ENCODE data around the gene C13orf42.

The C13orf42 gene

GRCh38 chr13:51067210-51067701, 43.8 kb downstream of the C13orf42 start:
- in situ Hi-C loops (cut with MboI; ENCODE audit: low sequenced_read_pairs): loop anchor here (25.0 kb wide), 2 partner anchors 1080 to 1405 kb away; partner anchors contain the start of gene TRIM13

- in situ Hi-C loops (cut with MboI; ENCODE audit: low sequenced_read_pairs): loop anchor here (25.0 kb wide), 2 partner anchors 1079 to 1404 kb away; partner anchors contain the start of gene TRIM13
These were observed 44.8 kb downstream of the C13orf42 start for GRCh38 chr13:51066091-51066831.

- in situ Hi-C loops (cut with MboI; ENCODE audit: low sequenced_read_pairs): loop anchor here (25.0 kb wide), 2 partner anchors 1078 to 1403 kb away; partner anchors contain the start of gene TRIM13
These were observed 45.5 kb downstream of the C13orf42 start for GRCh38 chr13:51065372-51066090.

GRCh38 chr13:51064753-51065152, 46.3 kb downstream of the C13orf42 start:
- in situ Hi-C loops (cut with MboI; ENCODE audit: low sequenced_read_pairs): loop anchor here (25.0 kb wide), 2 partner anchors 1077 to 1402 kb away; partner anchors contain the start of gene TRIM13

DNA sequence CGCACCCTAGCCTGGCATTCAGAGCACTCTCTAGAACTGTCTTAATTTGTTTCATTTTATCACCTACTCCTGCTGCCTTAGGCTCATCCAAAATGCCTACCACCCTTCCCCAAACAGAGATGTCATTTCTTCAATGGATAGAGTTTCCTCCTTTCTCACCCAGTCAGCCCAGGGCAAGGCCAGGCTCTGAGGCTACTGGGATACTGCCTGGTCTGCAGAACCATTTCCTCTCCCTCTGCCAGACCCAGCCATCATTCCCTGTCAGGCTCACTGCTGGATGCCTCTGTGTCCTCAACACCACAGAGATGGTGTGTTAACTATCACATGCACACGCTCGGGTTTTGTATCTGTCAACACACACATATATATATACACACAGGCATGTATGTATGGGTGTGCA, 47.2 kb downstream of the C13orf42 start:
- in situ Hi-C loops (cut with MboI; ENCODE audit: low sequenced_read_pairs): loop anchor here (25.0 kb wide), 2 partner anchors 1077 to 1402 kb away; partner anchors contain the start of gene TRIM13

- in situ Hi-C loops (cut with MboI; ENCODE audit: low sequenced_read_pairs): loop anchor here (25.0 kb wide), 2 partner anchors 1071 to 1396 kb away; partner anchors contain the start of gene TRIM13
These were observed 52.5 kb downstream of the C13orf42 start for GRCh38 chr13:51058461-51059167.

- in situ Hi-C loops (cut with MboI; ENCODE audit: low sequenced_read_pairs): loop anchor here (25.0 kb wide), 2 partner anchors 1071 to 1396 kb away; partner anchors contain the start of gene TRIM13
These were observed 53.2 kb downstream of the C13orf42 start for GRCh38 chr13:51057906-51058305.

DNA sequence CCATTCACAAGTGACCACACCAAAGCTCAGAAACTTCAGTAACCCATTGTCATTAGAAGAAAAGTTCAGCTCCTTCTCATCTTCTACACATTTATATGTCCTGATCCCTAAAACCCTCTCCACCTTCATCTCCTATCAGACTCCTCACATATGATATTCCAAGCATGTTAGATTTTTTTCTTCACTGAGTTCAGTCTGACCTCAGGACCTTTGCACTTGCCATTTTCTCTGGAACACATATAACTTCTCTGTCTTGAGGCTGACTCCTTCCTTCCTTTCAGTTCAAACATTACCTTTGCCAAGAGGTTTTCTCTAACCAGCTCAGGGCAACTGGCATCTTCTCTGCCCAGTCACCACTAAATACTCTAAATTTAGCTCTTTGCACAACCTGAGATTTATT, 54.1 kb downstream of the C13orf42 start:
- in situ Hi-C loops (cut with MboI; ENCODE audit: low sequenced_read_pairs): loop anchor here (25.0 kb wide), 2 partner anchors 1070 to 1395 kb away; partner anchors contain the start of gene TRIM13

DNA sequence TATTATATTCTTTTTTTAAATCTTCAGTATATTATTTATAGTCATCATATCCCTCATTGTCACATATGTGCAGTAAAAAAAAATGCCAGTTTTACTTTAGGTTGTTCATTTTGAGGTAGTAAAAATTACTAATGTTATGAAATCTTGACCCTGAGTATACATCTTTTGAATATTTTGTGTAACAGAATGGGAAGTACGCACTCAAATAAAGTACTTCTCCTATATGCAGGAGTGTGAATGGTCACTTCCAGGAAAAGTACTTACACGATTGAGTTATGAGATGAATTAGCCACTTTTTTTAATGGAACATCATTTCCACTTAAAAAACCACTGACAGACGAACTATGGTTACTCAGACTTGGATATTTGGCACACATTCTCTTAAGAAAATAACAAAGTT, 58.5 kb downstream of the C13orf42 start:
- in situ Hi-C loops (cut with MboI; ENCODE audit: low sequenced_read_pairs): loop anchor here (25.0 kb wide), 2 partner anchors 1065 to 1390 kb away; partner anchors contain the start of gene TRIM13

- in situ Hi-C loops (cut with MboI; ENCODE audit: low sequenced_read_pairs): loop anchor here (25.0 kb wide), 2 partner anchors 1063 to 1388 kb away; partner anchors contain the start of gene TRIM13
These were observed 60.8 kb downstream of the C13orf42 start for GRCh38 chr13:51050021-51050830.

DNA sequence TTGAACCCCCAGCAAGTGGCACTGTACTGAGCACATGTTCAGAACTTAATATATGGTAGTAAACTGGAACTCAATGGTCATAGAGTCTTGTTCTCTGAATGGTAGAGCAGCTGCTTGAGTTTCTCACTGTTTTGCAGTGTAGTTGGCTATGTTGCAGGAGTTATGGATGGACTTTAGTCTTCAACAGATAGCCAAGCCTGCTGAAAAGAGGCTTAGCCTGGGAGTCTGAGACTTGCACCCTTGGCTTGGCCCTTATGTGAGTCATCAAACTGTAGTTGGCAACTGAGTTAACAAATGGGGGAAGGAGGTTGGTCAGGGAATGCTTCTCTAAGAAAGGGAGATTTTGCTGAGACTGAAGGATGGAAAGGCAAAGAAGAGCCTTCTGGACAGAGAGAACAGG, 62.5 kb downstream of the C13orf42 start:
- in situ Hi-C loops (cut with MboI; ENCODE audit: low sequenced_read_pairs): no loop called here

- in situ Hi-C loops (cut with MboI; ENCODE audit: low sequenced_read_pairs): no loop called here
These were observed 63.0 kb downstream of the C13orf42 start for GRCh38 chr13:51048166-51048461.

- in situ Hi-C loops (cut with MboI; ENCODE audit: low sequenced_read_pairs): no loop called here
These were observed 63.5 kb downstream of the C13orf42 start for GRCh38 chr13:51047434-51048165.

DNA sequence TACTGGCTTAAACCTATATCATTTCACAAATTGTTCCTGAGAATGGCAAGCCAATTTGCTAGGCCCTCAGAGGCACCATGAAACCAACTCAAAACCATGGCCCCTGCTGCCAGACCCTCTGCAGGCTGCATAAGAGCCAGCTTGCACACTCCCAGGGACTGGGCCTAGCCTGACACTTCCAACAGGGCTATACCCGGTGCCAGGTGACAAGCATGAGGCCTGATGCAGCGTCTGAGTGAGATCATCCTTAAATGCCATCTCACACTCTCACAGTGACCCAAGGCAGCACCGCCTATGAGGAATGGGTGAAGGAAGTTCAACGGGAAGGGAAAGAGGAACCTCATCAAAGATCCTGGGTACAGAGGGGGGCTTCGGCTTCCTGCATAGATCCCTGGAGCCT, 65.6 kb downstream of the C13orf42 start:
- in situ Hi-C loops (cut with MboI; ENCODE audit: low sequenced_read_pairs): no loop called here

DNA sequence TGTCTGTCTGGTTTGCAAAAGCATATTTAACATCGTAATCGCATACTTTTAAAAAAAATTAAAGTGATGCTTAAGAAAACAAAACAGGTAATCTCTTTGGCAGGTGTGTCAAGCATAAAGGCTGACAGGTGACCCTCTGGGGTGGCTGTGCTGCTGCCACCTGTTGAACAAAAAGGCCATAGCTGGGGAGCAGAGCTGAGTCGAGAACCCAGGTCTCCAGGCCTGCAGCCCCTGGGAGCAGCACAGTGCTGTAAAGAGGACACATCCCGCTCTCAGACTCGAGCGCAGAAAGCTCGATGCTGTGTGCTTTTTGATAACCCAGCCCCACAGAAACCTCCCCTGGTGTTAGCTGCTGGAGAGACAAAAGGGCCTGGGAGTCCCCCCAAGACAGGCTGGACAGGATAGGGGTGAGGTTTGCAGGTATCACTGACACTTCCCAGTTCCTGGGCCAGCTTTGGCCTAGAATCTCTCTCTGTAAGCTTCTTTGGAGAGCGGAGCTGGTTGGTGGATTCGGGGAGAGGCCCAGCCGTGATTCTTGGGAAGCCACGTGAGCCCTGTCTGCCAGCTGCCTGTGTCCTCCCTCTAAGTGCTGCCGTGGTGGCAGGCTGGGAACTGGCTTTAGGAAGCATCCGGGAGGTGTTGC, 66.9 kb downstream of the C13orf42 start:
- in situ Hi-C loops (cut with MboI; ENCODE audit: low sequenced_read_pairs): no loop called here

DNA sequence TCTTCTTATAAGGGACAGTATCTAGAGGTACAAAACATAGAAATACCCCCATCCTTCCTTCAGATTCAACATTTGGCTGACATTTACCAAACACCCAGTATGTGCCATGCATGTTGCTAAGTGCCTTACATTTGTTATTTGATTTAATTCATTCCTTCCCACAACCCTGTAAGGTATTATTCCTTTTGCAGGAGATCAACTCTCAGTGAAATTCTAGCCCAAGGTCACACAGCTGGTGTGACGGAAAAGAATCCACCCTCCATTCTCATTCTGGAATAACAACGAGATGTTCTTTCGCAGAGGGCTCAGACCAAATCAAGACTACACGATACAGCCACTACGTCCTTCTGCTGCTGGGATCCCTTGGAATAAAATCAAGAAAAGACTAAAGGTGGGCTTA, 67.8 kb downstream of the C13orf42 start:
- in situ Hi-C loops (cut with MboI; ENCODE audit: low sequenced_read_pairs): no loop called here

DNA sequence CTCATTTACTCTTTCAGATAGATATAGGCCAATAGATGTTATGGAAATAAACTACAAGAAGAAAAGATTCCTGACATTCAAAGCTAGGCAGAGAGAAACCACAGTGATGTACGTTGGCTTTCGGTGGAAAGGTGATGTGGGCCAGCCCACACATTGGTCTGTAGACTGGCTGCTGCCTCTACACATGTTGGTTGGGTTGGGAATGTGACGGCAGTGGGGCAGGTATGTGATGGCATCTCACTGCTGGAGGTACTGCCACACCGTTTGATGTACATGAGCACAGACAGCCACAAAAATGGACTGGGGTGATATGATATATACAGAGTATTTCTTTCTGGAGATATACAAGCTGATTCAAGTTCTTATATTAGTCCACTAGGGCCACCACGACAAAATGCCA, 69.4 kb downstream of the C13orf42 start:
- in situ Hi-C loops (cut with MboI; ENCODE audit: low sequenced_read_pairs): no loop called here

- in situ Hi-C loops (cut with MboI; ENCODE audit: low sequenced_read_pairs): no loop called here
These were observed 69.9 kb downstream of the C13orf42 start for GRCh38 chr13:51041126-51041525.

GRCh38 chr13:51040431-51040830, 70.6 kb downstream of the C13orf42 start:
- in situ Hi-C loops (cut with MboI; ENCODE audit: low sequenced_read_pairs): no loop called here
